HUDEP-2 (cell line): ENCODE data around the gene PHB1.
"Not testable (repeated sequence)": the region's sequence is repeated elsewhere in the genome, so short reads cannot be mapped to it uniquely, and the experiment has no call there.

Experiments used
- DNase-seq, 76 experiments: peaks; one replicate each; lab custom pipeline; 2025; ENCODE audit not compliant: unreplicated experiment in 76 of 76; lab: John Stamatoyannopoulos, UW

The PHB1 gene

GRCh38 chr17:49381793-49382192 is 32.9 kb downstream of the PHB1 start:
- DNase-seq, result no peak

- DNase-seq, result peak in 3 of 76 experiments; percentile 6 to 13 (median 13)
Observed at GRCh38 chr17:49381033-49381432, 33.6 kb downstream of the PHB1 start.

GRCh38 chr17:49379926-49380325 is 34.8 kb downstream of the PHB1 start:
- DNase-seq, result no peak

- DNase-seq, result no peak
Observed at GRCh38 chr17:49378311-49378710, 36.4 kb downstream of the PHB1 start.

- no peak for DNase-seq
Observed at GRCh38 chr17:49375544-49375943, 39.1 kb downstream of the PHB1 start.

- no peak for DNase-seq
Observed at GRCh38 chr17:49373115-49373514, 41.6 kb downstream of the PHB1 start.

GRCh38 chr17:49372425-49372824 is 42.3 kb downstream of the PHB1 start:
- DNase-seq, result no peak

GRCh38 chr17:49370971-49371834 is 43.5 kb downstream of the PHB1 start:
- no peak for DNase-seq

- no peak for DNase-seq
Observed at GRCh38 chr17:49369760-49370159, 44.9 kb downstream of the PHB1 start.

- no peak for DNase-seq
Observed at GRCh38 chr17:49369089-49369488, 45.6 kb downstream of the PHB1 start.

GRCh38 chr17:49365667-49366066 is 49.0 kb downstream of the PHB1 start:
- DNase-seq, result peak in 48 of 76 experiments; percentile 4 to 65 (median 33)

- not testable (repeated sequence) for DNase-seq
Observed at GRCh38 chr17:49365126-49365525, 49.6 kb downstream of the PHB1 start.

- DNase-seq, result no peak
Observed at GRCh38 chr17:49364119-49364518, 50.6 kb downstream of the PHB1 start.

GRCh38 chr17:49363251-49363650 is 51.4 kb downstream of the PHB1 start:
- DNase-seq, result no peak

GRCh38 chr17:49362723-49363117 is 52.0 kb downstream of the PHB1 start:
- no peak for DNase-seq

- peak in 75 of 76 experiments; percentile 19 to 95 (median 81) for DNase-seq
Observed at GRCh38 chr17:49361902-49362722, 52.6 kb downstream of the PHB1 start, which contains the start of gene ZNF652. ZNF652 (minus strand) TSS chr17:49362250; CDS start chr17:49317725, 44,525 bp downstream.

- DNase-seq, result peak in 73 of 76 experiments; percentile 12 to 84 (median 67)
Observed at GRCh38 chr17:49361129-49361901, 53.4 kb downstream of the PHB1 start.

GRCh38 chr17:49360796-49361128 is 53.9 kb downstream of the PHB1 start:
- no peak for DNase-seq

GRCh38 chr17:49359990-49360795 is 54.5 kb downstream of the PHB1 start:
- DNase-seq, result no peak

- DNase-seq, result no peak
Observed at GRCh38 chr17:49358641-49359247, 55.9 kb downstream of the PHB1 start.
